HG03571 (cell line): ENCODE data around the gene BICD1.

Experiments
- ATAC-seq: cut with Tn5 transposase; IDR thresholded peaks from one replicate; pipeline ENCODE4 v1.9.1; 2021; ENCODE audit not compliant: unreplicated experiment

Gene BICD1

GRCh38 chr12:32332446-32332845 is 225.8 kb downstream of the BICD1 start:
- no peak for ATAC-seq

- no peak for ATAC-seq
Observed at GRCh38 chr12:32334371-32334777, 227.7 kb downstream of the BICD1 start.

GRCh38 chr12:32336261-32336660 is 229.6 kb downstream of the BICD1 start:
- ATAC-seq, result no peak

GRCh38 chr12:32343496-32343895 is 236.8 kb downstream of the BICD1 start:
- no peak for ATAC-seq

- no peak for ATAC-seq
Observed at GRCh38 chr12:32344047-32344446, 237.4 kb downstream of the BICD1 start.

GRCh38 chr12:32353540-32353939 is 246.9 kb downstream of the BICD1 start:
- no peak for ATAC-seq

GRCh38 chr12:32357601-32358249 is 251.1 kb downstream of the BICD1 start:
- no peak for ATAC-seq

- no peak for ATAC-seq
Observed at GRCh38 chr12:32360956-32361355, 254.3 kb downstream of the BICD1 start.

- no peak for ATAC-seq
Observed at GRCh38 chr12:32362892-32363291, 256.2 kb downstream of the BICD1 start.

- peak; percentile 51 for ATAC-seq
Observed at GRCh38 chr12:32365473-32366064, 258.9 kb downstream of the BICD1 start.

- ATAC-seq, result no peak
Observed at GRCh38 chr12:32366714-32367113, 260.1 kb downstream of the BICD1 start.

GRCh38 chr12:32367381-32367780 is 260.7 kb downstream of the BICD1 start:
- ATAC-seq, result no peak

- ATAC-seq, result no peak
Observed at GRCh38 chr12:32369202-32369601, 262.6 kb downstream of the BICD1 start.

GRCh38 chr12:32377344-32378055 is 270.9 kb downstream of the BICD1 start:
- no peak for ATAC-seq

GRCh38 chr12:32379213-32379612 is 272.6 kb downstream of the BICD1 start:
- no peak for ATAC-seq

- no peak for ATAC-seq
Observed at GRCh38 chr12:32379667-32380066, 273.0 kb downstream of the BICD1 start.

- no peak for ATAC-seq
Observed at GRCh38 chr12:32382226-32382625, 275.6 kb downstream of the BICD1 start.

GRCh38 chr12:32390572-32391219 is 284.0 kb downstream of the BICD1 start:
- no peak for ATAC-seq

GRCh38 chr12:32395026-32395425 is 288.4 kb downstream of the BICD1 start:
- ATAC-seq, result no peak

- ATAC-seq, result no peak
Observed at GRCh38 chr12:32397696-32398095, 291.0 kb downstream of the BICD1 start.

- no peak for ATAC-seq
Observed at GRCh38 chr12:32398181-32398580, 291.5 kb downstream of the BICD1 start.
